Esophagus muscularis mucosa (tissue), 4 donors: ENCODE measurements around the gene DPYD. TPM values are rescaled to one million over a fixed set of nuclear protein-coding genes. Genes with fewer than 3 reads are reported as not detected.
"Not testable (repeated sequence)": the region's sequence is repeated elsewhere in the genome, so short reads cannot be mapped to it uniquely, and the experiment has no call there.

ENCODE experiments used
- DNase-seq: peaks from one replicate; pipeline ENCODE4 v3.0.0-alpha.2; 2017; ENCODE audit errors: extremely low spot score
- H3K27ac ChIP-seq, 4 donors: fragments of 200-600 bp; sonication (generic); replicated peaks in 1 of 4; 1 replicate in 3 of 4; 2 replicates in 1 of 4; pipeline ENCODE4 v1.5.1; 2016 to 2019; ENCODE audit warnings: mild to moderate bottlenecking in 1 of 4
- H3K27me3 ChIP-seq, 4 donors: fragments of 200-600 bp; sonication (generic); one replicate each; pipeline versions ENCODE4 v1.5.1 to v1.6.0; 2016 to 2019
- H3K36me3 ChIP-seq, 4 donors: fragments of 200-600 bp; sonication (generic); one replicate each; pipeline ENCODE4 v1.5.1; 2016 to 2019
- H3K4me1 ChIP-seq, 4 donors: fragments of 200-600 bp; sonication (generic); one replicate each; pipeline ENCODE4 v1.5.1; 2016 to 2019
- H3K4me3 ChIP-seq, 4 donors: fragments of 200-600 bp; sonication (generic); 1 replicate in 2 of 4; 2 replicates in 2 of 4; pipeline ENCODE4 v1.5.1; 2016 to 2019; ENCODE audit warnings: mild to moderate bottlenecking in 4 of 4, moderate library complexity in 1 of 4
- H3K9me3 ChIP-seq, 4 donors: fragments of 200-600 bp; sonication (generic); 1 replicate in 3 of 4; 2 replicates in 1 of 4; pipeline ENCODE4 v1.5.1; 2016 to 2019
- EP300 ChIP-seq: sonication (generic); formaldehyde crosslinking; IDR thresholded peaks from one replicate; pipeline ENCODE4 v1.6.1; 2017; ENCODE audit warnings: antibody characterized with exemption
- POLR2A ChIP-seq: fragments of 450-650 bp; IDR thresholded peaks from one replicate; pipeline ENCODE4 v1.6.1; 2017; ENCODE audit warnings: antibody characterized with exemption, moderate library complexity, mild to moderate bottlenecking, low read depth
- POLR2AphosphoS5 ChIP-seq, 2 donors: sonication (generic); formaldehyde crosslinking; IDR thresholded peaks; one replicate each; pipeline ENCODE4 v1.6.1; 2017; ENCODE audit warnings: antibody characterized with exemption in 2 of 2
- WGBS: methylation state at CpG from one replicate; pipeline ENCODE4 v1.1.5; 2018; 5-methylcytosine and 5-hydroxymethylcytosine counted together
- intact Hi-C: fragments of 100-400 bp; cut with DNase I; formaldehyde crosslinking; loops from one replicate; pipeline ENCODE4 v1.15.1; 2023
- total RNA-seq, 4 donors: library from RNA; depleted of rRNA; stranded (reverse); fragments of >200 nt; gene quantifications; one replicate each; pipeline versions ENCODE4 v1.1.0 to v1.2.1, GENCODE V29; 2016
- TF ChIP-seq, protein P1 (sequence below), 3 experiments: fragments of 200-600 bp in 2 of 3; fragments of 450-650 bp in 1 of 3; sonication (generic) in 2 of 3; IDR thresholded peaks; one replicate each; pipeline ENCODE4 v1.5.1; 2017 to 2019; ENCODE audit warnings: antibody characterized with exemption in 3 of 3, mild to moderate bottlenecking in 2 of 3, moderate library complexity in 1 of 3

The DPYD gene
- total RNA-seq, 4 donors from 2014 or later, result 31.1 to 36.6 (median 31.7) TPM

DNA sequence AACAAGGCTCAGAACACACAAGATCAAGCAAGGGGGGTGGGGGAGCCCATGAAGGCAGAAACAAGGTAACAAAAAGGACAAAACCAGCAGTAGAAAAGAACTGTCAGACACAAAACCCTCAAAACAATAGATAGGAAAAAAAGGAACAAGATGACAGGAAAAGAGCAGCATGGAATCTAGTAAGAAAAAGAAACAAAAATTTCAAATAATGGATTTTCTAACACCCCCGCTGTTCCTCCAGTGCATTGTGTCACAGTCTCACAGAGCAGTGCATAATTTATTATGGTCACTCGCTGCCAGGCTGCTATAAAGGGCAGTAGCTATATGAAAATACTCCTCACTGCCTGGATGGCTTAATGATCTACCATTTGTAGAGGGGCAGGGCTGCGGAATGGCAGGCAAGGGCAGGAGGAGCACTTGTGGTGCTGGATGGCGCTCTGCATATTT lies 567.9 kb downstream of the DPYD start:
- intact Hi-C loops, result no loop called here
- H3K4me1 ChIP-seq, result peaks cover 0 to 23% (median 19%) of the 10 kb centered on the region in 4 donors
- no peak overlapping the region for H3K4me3 ChIP-seq
- DNase-seq, result no peak
- H3K27me3 ChIP-seq, result no peaks in the 10 kb centered on the region
- peaks cover 0 to 2% (median under 1%) of the 10 kb centered on the region in 4 donors for H3K36me3 ChIP-seq
- TF ChIP-seq POLR2A, result no peak
- peaks cover 0 to 3% (median 2%) of the 10 kb centered on the region in 4 donors for H3K9me3 ChIP-seq
- 95% methylated on average over 4 of the region's 4 CpGs for WGBS
- no peak overlapping the region for H3K27ac ChIP-seq

GRCh38 chr1:97351846-97352245 lies 569.0 kb downstream of the DPYD start:
- TF ChIP-seq, protein P1, sequence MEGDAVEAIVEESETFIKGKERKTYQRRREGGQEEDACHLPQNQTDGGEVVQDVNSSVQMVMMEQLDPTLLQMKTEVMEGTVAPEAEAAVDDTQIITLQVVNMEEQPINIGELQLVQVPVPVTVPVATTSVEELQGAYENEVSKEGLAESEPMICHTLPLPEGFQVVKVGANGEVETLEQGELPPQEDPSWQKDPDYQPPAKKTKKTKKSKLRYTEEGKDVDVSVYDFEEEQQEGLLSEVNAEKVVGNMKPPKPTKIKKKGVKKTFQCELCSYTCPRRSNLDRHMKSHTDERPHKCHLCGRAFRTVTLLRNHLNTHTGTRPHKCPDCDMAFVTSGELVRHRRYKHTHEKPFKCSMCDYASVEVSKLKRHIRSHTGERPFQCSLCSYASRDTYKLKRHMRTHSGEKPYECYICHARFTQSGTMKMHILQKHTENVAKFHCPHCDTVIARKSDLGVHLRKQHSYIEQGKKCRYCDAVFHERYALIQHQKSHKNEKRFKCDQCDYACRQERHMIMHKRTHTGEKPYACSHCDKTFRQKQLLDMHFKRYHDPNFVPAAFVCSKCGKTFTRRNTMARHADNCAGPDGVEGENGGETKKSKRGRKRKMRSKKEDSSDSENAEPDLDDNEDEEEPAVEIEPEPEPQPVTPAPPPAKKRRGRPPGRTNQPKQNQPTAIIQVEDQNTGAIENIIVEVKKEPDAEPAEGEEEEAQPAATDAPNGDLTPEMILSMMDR (IDR thresholded peaks at IDR 0.05), result no peak
- no peak for TF ChIP-seq POLR2AphosphoS5 (IDR thresholded peaks at IDR 0.05)
- TF ChIP-seq POLR2A, result no peak
- TF ChIP-seq EP300, result no peak
- DNase-seq, result no peak
- WGBS, result 66% methylated on average over 2 of the region's 2 CpGs
- peaks cover 0 to 23% (median 19%) of the 10 kb centered on the region in 4 donors for H3K4me1 ChIP-seq
- intact Hi-C loops, result no loop called here
- no peaks in the 10 kb centered on the region for H3K9me3 ChIP-seq
- H3K27me3 ChIP-seq, result no peaks in the 10 kb centered on the region
- H3K27ac ChIP-seq, result no peak overlapping the region
- H3K4me3 ChIP-seq, result no peak overlapping the region
- no peaks in the 10 kb centered on the region for H3K36me3 ChIP-seq

GRCh38 chr1:97350662-97351061 lies 570.2 kb downstream of the DPYD start:
- peaks cover 0 to 23% (median 19%) of the 10 kb centered on the region in 4 donors for H3K4me1 ChIP-seq
- intact Hi-C loops, result no loop called here
- no peaks in the 10 kb centered on the region for H3K27me3 ChIP-seq
- whole genome bisulfite sequencing, result 28% methylated on average over 2 of the region's 2 CpGs
- no peak for TF ChIP-seq EP300
- TF ChIP-seq POLR2A, result no peak
- no peak overlapping the region for H3K4me3 ChIP-seq
- no peaks in the 10 kb centered on the region for H3K36me3 ChIP-seq
- no peak overlapping the region for H3K27ac ChIP-seq
- no peak for DNase-seq
- H3K9me3 ChIP-seq, result no peaks in the 10 kb centered on the region

GRCh38 chr1:97350241-97350640 lies 570.6 kb downstream of the DPYD start:
- no peak for DNase-seq
- peaks cover 0 to 23% (median 19%) of the 10 kb centered on the region in 4 donors for H3K4me1 ChIP-seq
- TF ChIP-seq POLR2AphosphoS5 (IDR thresholded peaks at IDR 0.05) (no peak), EP300 (no peak), POLR2A (no peak)
- TF ChIP-seq, protein P1 (IDR thresholded peaks at IDR 0.05), result no peak
- H3K27ac ChIP-seq, result no peak overlapping the region
- H3K36me3 ChIP-seq, result no peaks in the 10 kb centered on the region
- H3K4me3 ChIP-seq, result no peak overlapping the region
- intact Hi-C loops, result no loop called here
- H3K9me3 ChIP-seq, result no peaks in the 10 kb centered on the region
- H3K27me3 ChIP-seq, result no peaks in the 10 kb centered on the region

DNA sequence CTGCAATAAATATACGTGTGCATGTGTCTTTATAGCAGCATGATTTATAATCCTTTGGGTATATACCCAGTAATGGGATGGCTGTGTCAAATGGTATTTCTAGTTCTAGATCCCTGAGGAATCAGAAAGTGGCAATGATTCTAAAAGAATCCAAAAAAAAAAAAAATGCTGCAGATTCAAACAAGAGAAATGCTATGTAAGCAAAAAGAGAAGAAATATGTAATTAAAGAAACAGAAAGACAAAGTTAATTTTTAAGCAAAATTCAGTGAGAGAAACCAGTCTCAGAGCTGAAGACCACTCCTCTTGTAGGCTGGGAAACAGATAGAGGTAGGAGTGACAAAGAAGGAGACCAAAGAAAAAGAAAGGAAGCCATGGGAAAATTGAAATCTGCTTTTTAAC lies 571.0 kb downstream of the DPYD start:
- H3K9me3 ChIP-seq, H3K4me3 ChIP-seq, H3K27ac ChIP-seq, intact Hi-C loops, H3K36me3 ChIP-seq, DNase-seq, H3K27me3 ChIP-seq: not testable (repeated sequence)
- H3K4me1 ChIP-seq, result peaks cover 0 to 23% (median 19%) of the 10 kb centered on the region in 4 donors
- 94% methylated on average over 1 of the region's 1 CpG for WGBS

GRCh38 chr1:97348599-97349265 lies 572.1 kb downstream of the DPYD start:
- DNase-seq, result no peak
- no peaks in the 10 kb centered on the region for H3K36me3 ChIP-seq
- H3K9me3 ChIP-seq, result no peaks in the 10 kb centered on the region
- H3K27ac ChIP-seq, result no peak overlapping the region
- H3K4me3 ChIP-seq, result no peak overlapping the region
- peaks cover 0 to 23% (median 19%) of the 10 kb centered on the region in 4 donors for H3K4me1 ChIP-seq
- intact Hi-C loops, result no loop called here
- WGBS, result 84% methylated on average over 3 of the region's 3 CpGs
- TF ChIP-seq POLR2A (no peak), EP300 (no peak), POLR2AphosphoS5 (IDR thresholded peaks at IDR 0.05) (no peak)
- TF ChIP-seq, protein P1 (IDR thresholded peaks at IDR 0.05), result no peak
- H3K27me3 ChIP-seq, result no peaks in the 10 kb centered on the region
